ENCODE data around the gene CHMP2A. TPM values are rescaled to one million over a fixed set of nuclear protein-coding genes. Genes with fewer than 3 reads are reported as not detected.
"Not testable (repeated sequence)": the region's sequence is repeated elsewhere in the genome, so short reads cannot be mapped to it uniquely, and the experiment has no call there.

Gene CHMP2A
- total RNA-seq, 1 donor from 2014 or later = 105 TPM

- DNase-seq (ENCODE audit: low spot score) = no peak
- no peak overlapping the region for H3K27ac Mint-ChIP-seq
- H3K4me3 Mint-ChIP-seq (ENCODE audit: low read depth) = no peak overlapping the region
- peaks cover 2% of the 10 kb centered on the region for H3K27me3 Mint-ChIP-seq (ENCODE audit: low read depth)
- peaks cover 75% of the 10 kb centered on the region for H3K36me3 Mint-ChIP-seq (ENCODE audit: low read depth)
- no peaks in the 10 kb centered on the region for H3K9me3 Mint-ChIP-seq
- intact Hi-C loops (cut with micrococcal nuclease) = no loop called here
- H3K4me1 Mint-ChIP-seq (ENCODE audit: low read depth) = peaks cover 24% of the 10 kb centered on the region
These were observed 7.3 kb downstream of the CHMP2A start for GRCh38 chr19:58547323-58548312.

DNA sequence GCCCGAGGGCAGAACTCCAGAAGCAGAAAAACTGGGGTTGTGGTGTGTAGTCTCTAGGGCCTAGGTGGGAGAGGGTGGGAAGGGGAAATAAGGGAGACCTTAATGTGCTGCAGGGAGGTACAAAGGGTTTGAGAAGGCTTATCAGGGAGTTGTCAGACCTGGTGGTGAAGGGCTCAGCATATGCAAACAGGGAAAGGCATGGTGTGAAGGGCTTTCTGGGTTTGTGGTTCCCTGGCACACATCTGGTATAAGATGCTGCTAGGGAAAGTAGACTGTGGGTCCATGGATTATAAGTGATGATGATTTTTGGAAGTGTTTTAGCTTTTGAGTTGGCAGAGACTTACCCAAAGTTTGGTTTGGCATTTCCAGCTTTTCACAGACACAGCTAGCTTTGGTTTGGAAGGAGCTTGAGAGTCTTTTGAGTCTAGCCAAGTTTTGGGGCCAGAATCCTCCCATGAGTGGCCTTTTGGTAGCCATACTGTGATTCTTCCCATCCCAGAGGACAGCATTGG, 8.8 kb downstream of the CHMP2A start:
- H3K36me3 Mint-ChIP-seq (ENCODE audit: low read depth) = peaks cover 60% of the 10 kb centered on the region
- H3K9me3 Mint-ChIP-seq = no peaks in the 10 kb centered on the region
- H3K27me3 Mint-ChIP-seq (ENCODE audit: low read depth) = peaks cover 7% of the 10 kb centered on the region
- H3K4me3 Mint-ChIP-seq (ENCODE audit: low read depth) = peak overlapping the region; percentile 91
- peaks cover 22% of the 10 kb centered on the region for H3K4me1 Mint-ChIP-seq (ENCODE audit: low read depth)
- H3K27ac Mint-ChIP-seq = peak overlapping the region; percentile 72
- DNase-seq (ENCODE audit: low spot score) = no peak
- intact Hi-C loops (cut with micrococcal nuclease) = no loop called here

DNA sequence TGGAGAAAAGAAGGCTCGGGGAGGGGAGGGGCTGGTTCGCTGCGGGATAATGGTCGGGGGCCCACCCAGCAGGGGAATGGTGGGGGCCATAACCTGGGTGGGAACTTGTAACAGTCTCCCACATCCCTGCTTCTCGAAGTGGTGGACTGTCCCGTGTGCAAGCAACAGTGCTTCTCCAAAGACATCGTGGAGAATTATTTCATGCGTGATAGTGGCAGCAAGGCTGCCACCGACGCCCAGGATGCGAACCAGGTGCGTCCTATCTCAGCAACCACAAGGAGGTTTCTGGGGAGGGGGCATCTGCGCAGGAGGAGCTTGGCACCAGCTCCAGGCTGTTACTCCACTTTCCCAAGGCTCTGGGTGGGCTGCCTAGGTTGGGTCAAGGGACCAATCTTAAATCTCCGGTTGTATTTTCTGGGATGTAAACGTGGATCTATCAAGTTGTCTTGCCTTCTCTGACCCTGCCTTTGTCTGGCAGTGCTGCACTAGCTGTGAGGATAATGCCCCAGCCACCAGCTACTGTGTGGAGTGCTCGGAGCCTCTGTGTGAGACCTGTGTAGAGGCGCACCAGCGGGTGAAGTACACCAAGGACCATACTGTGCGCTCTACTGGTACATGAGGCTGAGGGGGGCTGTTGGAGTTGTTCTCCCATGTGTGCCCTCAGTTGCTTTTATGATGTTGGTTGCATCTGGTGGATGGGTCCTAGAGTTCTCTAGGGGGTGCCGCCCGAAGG, 9.5 kb downstream of the CHMP2A start:
- intact Hi-C loops (cut with micrococcal nuclease) = no loop called here
- H3K4me1 Mint-ChIP-seq (ENCODE audit: low read depth) = peaks cover 22% of the 10 kb centered on the region
- H3K27ac Mint-ChIP-seq = peak overlapping the region; percentile 72
- H3K36me3 Mint-ChIP-seq (ENCODE audit: low read depth) = peaks cover 54% of the 10 kb centered on the region
- H3K4me3 Mint-ChIP-seq (ENCODE audit: low read depth) = peak overlapping the region; percentile 91
- no peak for DNase-seq (ENCODE audit: low spot score)
- no peaks in the 10 kb centered on the region for H3K9me3 Mint-ChIP-seq
- peaks cover 9% of the 10 kb centered on the region for H3K27me3 Mint-ChIP-seq (ENCODE audit: low read depth)

DNA sequence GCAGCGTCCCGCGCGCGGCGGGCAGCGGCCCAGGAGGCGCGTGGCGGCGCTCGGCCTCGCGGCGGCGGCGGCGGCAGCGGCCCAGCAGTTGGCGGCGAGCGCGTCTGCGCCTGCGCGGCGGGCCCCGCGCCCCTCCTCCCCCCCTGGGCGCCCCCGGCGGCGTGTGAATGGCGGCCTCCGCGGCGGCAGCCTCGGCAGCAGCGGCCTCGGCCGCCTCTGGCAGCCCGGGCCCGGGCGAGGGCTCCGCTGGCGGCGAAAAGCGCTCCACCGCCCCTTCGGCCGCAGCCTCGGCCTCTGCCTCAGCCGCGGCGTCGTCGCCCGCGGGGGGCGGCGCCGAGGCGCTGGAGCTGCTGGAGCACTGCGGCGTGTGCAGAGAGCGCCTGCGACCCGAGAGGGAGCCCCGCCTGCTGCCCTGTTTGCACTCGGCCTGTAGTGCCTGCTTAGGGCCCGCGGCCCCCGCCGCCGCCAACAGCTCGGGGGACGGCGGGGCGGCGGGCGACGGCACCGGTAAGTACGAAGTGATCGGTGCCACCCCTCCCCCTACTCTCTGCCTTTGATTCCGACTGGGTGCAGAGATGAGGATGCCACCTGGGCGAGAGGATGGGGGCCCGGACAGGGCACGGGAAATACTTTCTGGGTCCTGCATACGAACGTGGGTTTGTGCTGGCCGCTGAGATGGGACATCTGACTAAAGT, 10.2 kb downstream of the CHMP2A start:
- Mint-ChIP-seq H3K36me3 (ENCODE audit: low read depth) (peaks cover 49% of the 10 kb centered on the region), H3K4me1 (ENCODE audit: low read depth) (peaks cover 22% of the 10 kb centered on the region), H3K27me3 (ENCODE audit: low read depth) (peaks cover 14% of the 10 kb centered on the region), H3K9me3 (no peaks in the 10 kb centered on the region), H3K4me3 (ENCODE audit: low read depth) (peak overlapping the region; percentile 91), H3K27ac (peak overlapping the region; percentile 72)
- no peak for DNase-seq (ENCODE audit: low spot score)
- intact Hi-C loops (cut with micrococcal nuclease) = loop anchor here (1.0 kb wide), 3 partner anchors 11 to 28 kb away; partner anchors contain the start of genes CHMP2A and ZBTB45

DNA sequence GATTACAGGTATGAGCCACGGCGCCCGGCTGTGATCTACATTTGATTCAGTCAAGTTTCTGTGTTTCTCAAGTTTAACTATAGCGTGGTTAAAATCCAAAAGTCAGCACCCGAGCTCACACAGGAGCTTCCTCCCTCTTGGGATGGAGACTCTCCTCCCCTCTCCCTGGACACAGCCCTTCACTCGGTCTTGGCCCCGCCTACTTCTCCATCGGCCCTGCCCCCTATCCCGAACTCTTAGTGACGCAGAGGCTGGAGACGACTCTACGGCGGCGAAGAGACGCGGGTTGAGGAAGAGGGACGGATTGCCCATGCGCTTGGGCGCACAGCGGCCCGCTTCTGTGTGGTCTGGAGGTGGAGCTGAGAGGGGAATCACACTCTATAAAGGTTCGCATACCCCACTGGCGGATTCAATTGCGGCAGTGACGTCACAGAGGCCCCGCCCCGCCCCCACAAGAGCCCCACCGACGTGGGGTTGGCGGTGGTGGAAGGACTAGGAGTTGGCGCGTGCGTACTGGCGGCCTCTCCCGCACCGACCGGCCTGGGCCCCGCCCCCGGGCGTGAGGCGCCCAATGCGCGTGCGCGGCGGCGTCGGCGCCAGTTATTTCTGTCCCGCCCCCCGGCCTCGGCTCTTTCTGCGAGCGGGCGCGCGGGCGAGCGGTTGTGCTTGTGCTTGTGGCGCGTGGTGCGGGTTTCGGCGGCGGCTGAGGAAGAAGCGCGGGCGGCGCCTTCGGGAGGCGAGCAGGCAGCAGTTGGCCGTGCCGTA, 10.9 kb downstream of the CHMP2A start, which contains the start of gene TRIM28:
TRIM28 (plus strand) TSS at position 239 of the 765 bp plus-strand sequence. CDS start 694 bp downstream, outside the sequence.
- H3K27ac Mint-ChIP-seq = peak within 1 kb of the TSS; percentile 94
- intact Hi-C loops (cut with micrococcal nuclease) = loop anchor here (1.0 kb wide), 3 partner anchors 11 to 28 kb away; partner anchors contain the start of genes CHMP2A and ZBTB45
- peaks cover 20% of the 10 kb centered on the region for H3K27me3 Mint-ChIP-seq (ENCODE audit: low read depth)
- no peaks in the 10 kb centered on the region for H3K9me3 Mint-ChIP-seq
- DNase-seq (ENCODE audit: low spot score) = peak; percentile 100
- H3K4me1 Mint-ChIP-seq (ENCODE audit: low read depth) = peaks cover 22% of the 10 kb centered on the region
- peak within 1 kb of the TSS; percentile 91 for H3K4me3 Mint-ChIP-seq (ENCODE audit: low read depth)
- H3K36me3 Mint-ChIP-seq (ENCODE audit: low read depth) = peaks cover 42% of the 10 kb centered on the region

DNA sequence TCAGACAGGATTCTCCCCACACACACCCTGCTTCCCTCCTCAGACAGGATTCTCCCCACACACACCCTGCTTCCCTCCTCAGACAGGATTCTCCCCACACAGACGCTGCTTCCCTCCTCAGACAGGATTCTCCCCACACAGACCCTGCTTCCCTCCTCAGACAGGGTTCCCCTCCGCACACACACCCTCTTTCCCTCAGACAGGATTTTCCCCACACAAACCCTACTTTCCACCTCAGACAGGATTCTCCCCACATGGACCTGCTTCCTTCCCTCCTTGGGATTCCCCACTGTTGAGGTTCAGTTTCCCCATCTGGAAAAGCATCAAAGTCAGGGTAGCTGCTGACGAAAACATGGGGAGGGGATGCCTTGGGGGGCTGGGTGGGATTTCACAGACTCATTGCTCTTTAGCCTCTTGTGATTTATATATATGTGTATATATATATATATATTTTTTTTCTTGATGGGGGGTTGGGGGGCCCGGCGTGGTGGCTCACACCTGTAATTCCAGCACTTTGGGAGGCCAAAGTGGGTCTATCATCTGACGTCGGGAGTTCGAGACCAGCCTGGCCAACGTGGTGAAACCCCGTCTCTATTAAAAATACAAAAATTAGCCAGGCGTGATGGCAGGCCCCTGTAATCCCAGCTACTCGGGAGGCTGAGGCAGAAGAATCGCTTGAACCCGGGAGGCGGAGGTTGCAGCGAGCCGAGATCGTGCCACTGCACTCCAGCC, 12.1 kb downstream of the CHMP2A start:
- H3K36me3 Mint-ChIP-seq (ENCODE audit: low read depth) = peaks cover 30% of the 10 kb centered on the region
- intact Hi-C loops (cut with micrococcal nuclease); H3K4me3 Mint-ChIP-seq (ENCODE audit: low read depth); DNase-seq (ENCODE audit: low spot score); H3K9me3 Mint-ChIP-seq: not testable (repeated sequence)
- peaks cover 24% of the 10 kb centered on the region for H3K27me3 Mint-ChIP-seq (ENCODE audit: low read depth)
- H3K4me1 Mint-ChIP-seq (ENCODE audit: low read depth) = peaks cover 22% of the 10 kb centered on the region
- peak overlapping the region; percentile 6 for H3K27ac Mint-ChIP-seq

DNA sequence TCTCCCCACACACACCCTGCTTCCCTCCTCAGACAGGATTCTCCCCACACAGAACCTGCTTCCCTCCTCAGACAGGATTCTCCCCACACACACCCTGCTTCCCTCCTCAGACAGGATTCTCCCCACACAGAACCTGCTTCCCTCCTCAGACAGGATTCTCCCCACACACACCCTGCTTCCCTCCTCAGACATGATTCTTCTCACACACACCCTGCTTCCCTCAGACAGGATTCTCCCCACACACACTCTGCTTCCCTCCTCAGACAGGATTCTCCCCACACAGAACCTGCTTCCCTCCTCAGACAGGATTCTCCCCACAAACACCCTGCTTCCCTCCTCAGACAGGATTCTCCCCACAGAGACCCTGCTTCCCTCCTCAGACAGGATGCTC, 15.7 kb downstream of the CHMP2A start:
- H3K9me3 Mint-ChIP-seq; H3K36me3 Mint-ChIP-seq (ENCODE audit: low read depth); DNase-seq (ENCODE audit: low spot score); H3K27ac Mint-ChIP-seq; intact Hi-C loops (cut with micrococcal nuclease): not testable (repeated sequence)
- Mint-ChIP-seq H3K27me3 (ENCODE audit: low read depth) (peaks cover 24% of the 10 kb centered on the region), H3K4me3 (ENCODE audit: low read depth) (peak overlapping the region; percentile 64), H3K4me1 (ENCODE audit: low read depth) (peaks cover 10% of the 10 kb centered on the region)

DNA sequence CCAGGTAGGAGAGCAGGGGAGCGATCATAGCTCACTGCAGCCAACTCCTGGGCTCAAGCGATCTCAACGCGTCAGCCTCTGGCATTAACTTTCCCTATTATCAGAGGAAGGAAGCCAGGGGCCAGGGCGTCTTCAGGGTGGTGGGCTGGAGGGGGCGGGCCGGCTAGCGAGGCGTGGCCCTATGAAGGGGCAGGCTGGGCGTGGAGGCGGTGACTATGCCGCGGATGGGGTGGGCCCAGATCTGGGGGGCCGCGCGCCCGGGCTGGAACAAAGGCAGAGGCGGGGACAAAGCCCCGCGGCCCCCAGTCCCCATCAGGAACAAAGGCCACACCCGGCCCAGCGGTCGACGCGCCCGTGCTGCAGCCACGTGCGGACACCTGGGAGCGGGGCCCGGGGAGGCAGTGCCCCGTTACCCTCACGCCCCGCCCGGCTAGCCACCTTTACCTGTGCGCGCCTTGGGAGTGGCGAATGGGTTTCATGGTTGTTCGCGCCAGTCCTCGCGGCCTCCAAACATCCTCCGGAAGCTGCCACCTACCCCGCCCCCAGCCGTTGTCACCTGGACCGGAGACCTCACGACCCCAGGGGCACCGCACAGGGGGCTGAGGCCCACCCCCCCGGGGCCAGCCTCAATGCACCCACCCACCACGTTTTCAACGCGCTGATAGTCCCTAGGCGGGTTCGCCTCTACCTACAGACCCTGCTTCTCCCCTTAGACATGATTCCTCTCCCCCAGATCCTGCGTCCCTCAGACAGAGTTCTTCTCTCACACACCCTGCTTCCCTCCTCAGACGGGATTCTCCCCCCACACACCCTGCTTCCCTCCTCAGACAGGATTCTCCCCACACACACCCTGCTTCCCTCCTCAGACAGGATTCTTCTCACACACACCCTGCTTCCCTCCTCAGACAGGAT, 16.4 kb downstream of the CHMP2A start:
- peaks cover 6% of the 10 kb centered on the region for H3K4me1 Mint-ChIP-seq (ENCODE audit: low read depth)

DNA sequence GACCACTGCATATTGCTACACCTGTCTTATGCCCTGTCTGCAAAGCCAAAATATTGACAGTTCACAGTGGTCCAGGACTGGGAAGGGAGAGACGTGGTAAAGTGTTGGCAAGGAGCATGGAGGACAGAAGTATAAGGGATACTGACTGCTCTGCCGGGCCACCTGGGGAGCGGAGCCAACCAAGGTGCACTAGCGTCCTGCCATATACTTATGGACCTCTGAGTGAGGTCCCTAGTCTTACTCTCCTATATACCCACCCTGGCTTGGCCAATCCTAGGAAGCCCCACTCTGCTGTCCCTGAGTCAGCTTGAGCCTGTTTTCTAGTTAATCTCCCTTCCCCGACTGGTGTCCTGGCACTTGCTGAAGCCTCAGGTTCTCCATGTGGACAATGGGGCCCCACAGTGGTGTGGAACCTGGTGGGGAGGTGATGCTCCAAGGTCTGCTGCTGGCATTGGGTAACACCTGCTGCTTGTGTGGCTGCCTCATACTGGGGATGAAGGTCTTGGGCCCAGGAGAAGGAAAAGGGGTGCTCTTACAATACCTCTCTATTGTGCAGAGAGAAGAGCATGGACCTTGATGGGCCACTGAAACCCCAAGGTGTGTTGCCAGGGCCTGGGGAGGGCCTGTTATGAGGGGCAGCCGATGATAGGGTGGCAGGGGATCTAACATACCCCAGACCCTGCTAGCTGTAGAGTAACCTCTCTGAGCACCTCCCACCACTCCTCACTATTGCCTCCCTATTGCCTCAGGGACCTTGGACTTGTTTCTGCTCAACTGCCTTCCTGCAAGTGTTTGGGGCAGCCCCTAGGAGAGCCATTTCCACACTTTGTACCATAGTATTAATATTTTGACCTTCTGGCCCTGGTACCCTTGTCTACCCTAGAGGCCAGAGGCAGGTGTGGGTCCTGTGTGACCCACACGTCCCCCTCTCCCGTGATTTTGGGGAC, 17.8 kb downstream of the CHMP2A start:
- DNase-seq (ENCODE audit: low spot score) = no peak
- H3K4me1 Mint-ChIP-seq (ENCODE audit: low read depth) = peaks cover 5% of the 10 kb centered on the region
- peak overlapping the region; percentile 26 for H3K4me3 Mint-ChIP-seq (ENCODE audit: low read depth)
- intact Hi-C loops (cut with micrococcal nuclease) = no loop called here
- H3K27ac Mint-ChIP-seq = no peak overlapping the region
- no peaks in the 10 kb centered on the region for H3K36me3 Mint-ChIP-seq (ENCODE audit: low read depth)
- H3K27me3 Mint-ChIP-seq (ENCODE audit: low read depth) = peaks cover 20% of the 10 kb centered on the region
- no peaks in the 10 kb centered on the region for H3K9me3 Mint-ChIP-seq

More for the DNA sequence above, 16.4 kb downstream of the CHMP2A start:
- no peak for DNase-seq (ENCODE audit: low spot score)
- Mint-ChIP-seq H3K9me3 (no peaks in the 10 kb centered on the region), H3K4me3 (ENCODE audit: low read depth) (peak overlapping the region; percentile 73), H3K36me3 (ENCODE audit: low read depth) (no peaks in the 10 kb centered on the region), H3K27ac (peak overlapping the region; percentile 76), H3K27me3 (ENCODE audit: low read depth) (peaks cover 26% of the 10 kb centered on the region)
- intact Hi-C loops (cut with micrococcal nuclease) = no loop called here

DNA sequence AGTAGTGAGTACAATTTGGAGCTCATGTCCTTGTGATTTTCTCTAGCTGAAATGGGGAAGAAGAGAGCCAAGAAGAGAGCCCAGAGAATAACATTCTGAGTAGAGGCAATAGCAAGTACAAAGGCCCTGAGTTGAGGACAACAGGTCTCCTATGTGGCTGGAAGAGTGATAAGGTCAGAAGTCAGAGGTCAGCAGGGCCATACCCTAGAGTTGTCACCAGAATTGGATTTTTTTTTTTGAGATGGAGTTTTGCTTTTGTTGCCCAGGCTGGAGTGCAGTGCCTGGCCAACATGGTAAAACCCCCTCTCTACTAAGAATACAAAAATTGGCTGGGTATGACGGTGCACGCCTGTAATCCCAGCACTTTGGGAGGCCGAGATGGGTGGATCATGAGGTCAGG, 19.0 kb downstream of the CHMP2A start:
- no peak overlapping the region for H3K27ac Mint-ChIP-seq
- no peaks in the 10 kb centered on the region for H3K9me3 Mint-ChIP-seq
- H3K4me3 Mint-ChIP-seq (ENCODE audit: low read depth) = no peak overlapping the region
- intact Hi-C loops (cut with micrococcal nuclease) = no loop called here
- H3K27me3 Mint-ChIP-seq (ENCODE audit: low read depth) = peaks cover 22% of the 10 kb centered on the region
- DNase-seq (ENCODE audit: low spot score) = no peak
- no peaks in the 10 kb centered on the region for H3K36me3 Mint-ChIP-seq (ENCODE audit: low read depth)
- H3K4me1 Mint-ChIP-seq (ENCODE audit: low read depth) = peaks cover 5% of the 10 kb centered on the region
